IPS DF 6.9 (cell line): ENCODE data around the gene ZNF586.
"Not testable (repeated sequence)": the region's sequence is repeated elsewhere in the genome, so short reads cannot be mapped to it uniquely, and the experiment has no call there.

ENCODE experiments used
- DNase-seq: peaks from one replicate; pipeline ENCODE4 v3.0.0-alpha.2; 2013; ENCODE audit warnings: low read depth, low spot score
- H3K27ac ChIP-seq: one replicate; pipeline ENCODE4 v1.5.1; 2013; ENCODE audit warnings: low read length, control low read depth
- H3K27me3 ChIP-seq: 2 replicates; pipeline ENCODE4 v1.6.1; 2013; ENCODE audit warnings: mild to moderate bottlenecking, low read length; ENCODE audit not compliant: control insufficient read depth, insufficient read depth
- H3K36me3 ChIP-seq: 2 replicates; pipeline ENCODE4 v1.6.1; 2013; ENCODE audit warnings: low read length; ENCODE audit not compliant: control insufficient read depth, insufficient read depth
- H3K4me1 ChIP-seq: 2 replicates; pipeline ENCODE4 v1.6.1; 2013; ENCODE audit warnings: low read length; ENCODE audit not compliant: control insufficient read depth, insufficient read depth
- H3K4me3 ChIP-seq: 2 replicates; pipeline ENCODE4 v1.5.1; 2013; ENCODE audit warnings: mild to moderate bottlenecking, low read length
- H3K9me3 ChIP-seq: 2 replicates; pipeline ENCODE4 v1.6.1; 2013; ENCODE audit warnings: low read length, inconsistent platforms; ENCODE audit not compliant: control insufficient read depth, insufficient read depth
- WGBS: extraction: QIAGEN DNeasy Blood & Tissue Kit; methylation state at CpG from one replicate; pipeline ENCODE4 v1.1.7; 2013; ENCODE audit warnings: mixed read lengths, missing lambda C conversion rate; ENCODE audit not compliant: insufficient read length, insufficient coverage; 5-methylcytosine and 5-hydroxymethylcytosine counted together

The ZNF586 gene

DNA sequence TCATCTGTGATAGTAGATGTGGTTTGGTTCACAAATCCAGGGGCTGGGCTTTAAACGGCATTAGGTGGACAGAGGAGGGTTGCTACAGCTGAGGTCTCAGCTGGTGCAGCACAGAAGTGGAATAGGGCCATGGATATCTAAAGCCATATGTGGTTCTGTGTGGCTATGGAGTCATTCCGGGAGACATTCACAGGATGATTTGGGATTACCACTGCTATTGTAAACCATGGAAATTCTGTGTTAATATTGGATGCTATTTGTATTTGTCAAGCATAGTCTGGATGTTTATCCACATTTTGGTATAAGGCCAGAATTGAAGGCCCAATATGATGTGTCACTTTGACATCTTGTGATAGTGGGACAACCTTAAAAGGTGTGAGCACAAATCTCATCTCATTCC is 53.7 kb downstream of the ZNF586 start:
- H3K27me3 ChIP-seq, DNase-seq, H3K27ac ChIP-seq, H3K4me3 ChIP-seq, H3K9me3 ChIP-seq, H3K36me3 ChIP-seq, H3K4me1 ChIP-seq: not testable (repeated sequence)
- no CpG with 5 or more reads among the region's 2 CpGs for WGBS

- not testable (repeated sequence) for H3K4me3 ChIP-seq, H3K36me3 ChIP-seq, H3K9me3 ChIP-seq, H3K4me1 ChIP-seq, H3K27ac ChIP-seq, DNase-seq, H3K27me3 ChIP-seq
- no CpG with 5 or more reads among the region's 4 CpGs for WGBS
Measured at GRCh38 chr19:57823608-57824007, 54.1 kb downstream of the ZNF586 start.

DNA sequence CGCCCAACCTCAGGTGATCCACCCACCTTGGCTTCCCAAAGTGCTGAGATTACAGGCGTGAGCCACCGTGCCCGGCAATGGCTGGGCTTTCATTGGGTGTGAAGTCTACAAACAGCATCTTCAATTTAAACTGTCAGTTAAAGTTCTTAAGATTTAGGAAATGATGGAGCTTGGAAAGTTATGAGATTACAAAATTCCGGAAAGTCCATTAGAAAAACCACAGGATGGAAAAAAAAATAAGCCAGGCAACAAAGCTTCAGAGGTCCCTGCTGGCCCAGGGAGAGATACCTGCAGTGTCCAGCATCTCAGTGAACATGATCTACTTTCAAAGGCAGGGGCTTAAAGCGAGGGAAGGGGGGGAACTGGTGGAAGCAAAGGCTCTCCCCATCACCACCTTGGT is 56.0 kb downstream of the ZNF586 start:
- WGBS, result no CpG with 5 or more reads among the region's 6 CpGs
- no peaks in the 10 kb centered on the region for H3K9me3 ChIP-seq
- no peaks in the 10 kb centered on the region for H3K27me3 ChIP-seq
- H3K4me1 ChIP-seq, result peaks cover 1% of the 10 kb centered on the region; the same call in 1 of the 2 replicates
- H3K4me3 ChIP-seq, result no peak overlapping the region
- H3K27ac ChIP-seq, result no peak overlapping the region
- DNase-seq, result no peak
- H3K36me3 ChIP-seq, result no peaks in the 10 kb centered on the region

DNA sequence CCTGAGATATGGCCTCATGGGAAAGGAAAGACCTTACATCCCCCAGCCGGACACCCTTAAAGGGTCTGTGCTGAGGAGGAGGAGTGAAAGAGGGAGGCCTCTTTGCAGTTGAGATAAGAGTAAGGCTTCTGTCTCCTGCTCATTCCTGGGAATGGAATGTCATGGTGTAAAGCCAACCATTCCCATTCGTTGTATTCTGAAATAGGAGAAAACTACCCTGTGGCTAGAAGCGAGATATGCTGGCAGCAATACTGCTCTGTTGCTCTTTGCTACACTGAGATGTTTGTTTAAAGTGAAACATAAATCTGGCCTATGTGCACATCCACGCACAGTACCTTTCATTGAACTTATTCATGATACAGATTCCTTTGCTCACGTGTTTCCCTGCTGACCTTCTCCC is 59.8 kb downstream of the ZNF586 start:
- H3K36me3 ChIP-seq, result no peaks in the 10 kb centered on the region
- no peak for DNase-seq
- WGBS, result no CpG with 5 or more reads among the region's 5 CpGs
- no peaks in the 10 kb centered on the region for H3K4me1 ChIP-seq
- H3K9me3 ChIP-seq, result no peaks in the 10 kb centered on the region
- no peaks in the 10 kb centered on the region for H3K27me3 ChIP-seq
- H3K4me3 ChIP-seq, result no peak overlapping the region
- no peak overlapping the region for H3K27ac ChIP-seq

GRCh38 chr19:57830071-57830602 is 60.7 kb downstream of the ZNF586 start, which contains the start of gene ZNF587B:
ZNF587B (plus strand) TSS chr19:57830299; CDS start chr19:57830529, 230 bp downstream.
- no peaks in the 10 kb centered on the region for H3K4me1 ChIP-seq
- peak within 1 kb of the TSS; percentile 87 for H3K4me3 ChIP-seq
- no CpG with 5 or more reads among the region's 22 CpGs for WGBS
- no peak within 1 kb of the TSS for H3K27ac ChIP-seq
- H3K9me3 ChIP-seq, result no peaks in the 10 kb centered on the region
- peak; percentile 93 for DNase-seq
- no peaks in the 10 kb centered on the region for H3K27me3 ChIP-seq
- H3K36me3 ChIP-seq, result no peaks in the 10 kb centered on the region
